ENCODE measurements around the gene SH2B3. TPM values are rescaled to one million over a fixed set of nuclear protein-coding genes. Genes with fewer than 3 reads are reported as not detected.
"Not testable (repeated sequence)": the region's sequence is repeated elsewhere in the genome, so short reads cannot be mapped to it uniquely, and the experiment has no call there.

The SH2B3 gene
- polyA plus RNA-seq, 1 donor from 2014 or later = 3.0 TPM

GRCh38 chr12:111458546-111459172 lies 52.9 kb downstream of the SH2B3 start:
- no peak overlapping the region for H3K9ac ChIP-seq (ENCODE audit: low read length)
- no peaks in the 10 kb centered on the region for H3K9me3 ChIP-seq (ENCODE audit: low read length)
- H3K27me3 ChIP-seq (ENCODE audit: insufficient read depth, low read depth, low read length) = no peaks in the 10 kb centered on the region
- H2AFZ ChIP-seq (ENCODE audit: low read depth, low read length) = no peak overlapping the region
- H3F3A ChIP-seq (ENCODE audit: insufficient read depth, low read length, poor library complexity, severe bottlenecking) = no peaks in the 10 kb centered on the region
- H4K20me1 ChIP-seq (ENCODE audit: insufficient read depth) = no peaks in the 10 kb centered on the region
- H3K27ac ChIP-seq (ENCODE audit: low read length) = no peak overlapping the region
- peaks cover 5% of the 10 kb centered on the region for H3K36me3 ChIP-seq (ENCODE audit: insufficient read depth, low read length)
- no peaks in the 10 kb centered on the region for H3K79me2 ChIP-seq (replicated peaks; ENCODE audit: insufficient read depth, low read length)
- H3K9me2 ChIP-seq (ENCODE audit: insufficient read depth, low read length) = no peaks in the 10 kb centered on the region
- no peak overlapping the region for H3K4me3 ChIP-seq (ENCODE audit: low read length)
- H3K4me2 ChIP-seq (ENCODE audit: low read length) = no peak overlapping the region
- no peak for TF ChIP-seq MXI1 (conservative IDR thresholded peaks at IDR 0.05; ENCODE audit: poor library complexity, severe bottlenecking)
- TF ChIP-seq REST (IDR thresholded peaks at IDR 0.05; ENCODE audit: borderline replicate concordance) = no peak
- TF ChIP-seq POLR2AphosphoS5 (IDR thresholded peaks at IDR 0.05) = no peak
- TF ChIP-seq EP300 (conservative IDR thresholded peaks at IDR 0.05; ENCODE audit: poor library complexity, severe bottlenecking) = no peak
- TF ChIP-seq RAD21 (conservative IDR thresholded peaks at IDR 0.05) = no peak
- no peak for TF ChIP-seq SMC3 (conservative IDR thresholded peaks at IDR 0.05; ENCODE audit: poor library complexity)
- TF ChIP-seq EZH2 (IDR thresholded peaks at IDR 0.05; ENCODE audit: borderline replicate concordance, insufficient read depth, low read length, poor library complexity, severe bottlenecking) = no peak
- TF ChIP-seq CTCF (IDR thresholded peaks at IDR 0.05; ENCODE audit: poor library complexity, severe bottlenecking) = no peak
- no peak for TF ChIP-seq TAF1 (IDR thresholded peaks at IDR 0.05; ENCODE audit: low read depth)

- not testable (repeated sequence) for H3K9me2 ChIP-seq (ENCODE audit: insufficient read depth, low read length); H3K4me2 ChIP-seq (ENCODE audit: low read length); H3K79me2 ChIP-seq (replicated peaks; ENCODE audit: insufficient read depth, low read length); H3K36me3 ChIP-seq (ENCODE audit: insufficient read depth, low read length); H3K4me3 ChIP-seq (ENCODE audit: low read length); H2AFZ ChIP-seq (ENCODE audit: low read depth, low read length); H3K9ac ChIP-seq (ENCODE audit: low read length); H3F3A ChIP-seq (ENCODE audit: insufficient read depth, low read length, poor library complexity, severe bottlenecking); H4K20me1 ChIP-seq (ENCODE audit: insufficient read depth); H3K27me3 ChIP-seq (ENCODE audit: insufficient read depth, low read depth, low read length); H3K27ac ChIP-seq (ENCODE audit: low read length); H3K9me3 ChIP-seq (ENCODE audit: low read length)
Observed at GRCh38 chr12:111460111-111460510, 54.4 kb downstream of the SH2B3 start.

Data from neural cell (in vitro differentiated cells).